HG03354 (cell line): ENCODE results near the gene NUFIP1.
"Not testable (repeated sequence)": the region's sequence is repeated elsewhere in the genome, so short reads cannot be mapped to it uniquely, and the experiment has no call there.

ENCODE experiments used
- ATAC-seq: cut with Tn5 transposase; IDR thresholded peaks from one replicate; pipeline ENCODE4 v1.9.1; 2021; ENCODE audit warnings: mild to moderate bottlenecking; ENCODE audit not compliant: unreplicated experiment, poor library complexity, severe bottlenecking

The NUFIP1 gene

DNA sequence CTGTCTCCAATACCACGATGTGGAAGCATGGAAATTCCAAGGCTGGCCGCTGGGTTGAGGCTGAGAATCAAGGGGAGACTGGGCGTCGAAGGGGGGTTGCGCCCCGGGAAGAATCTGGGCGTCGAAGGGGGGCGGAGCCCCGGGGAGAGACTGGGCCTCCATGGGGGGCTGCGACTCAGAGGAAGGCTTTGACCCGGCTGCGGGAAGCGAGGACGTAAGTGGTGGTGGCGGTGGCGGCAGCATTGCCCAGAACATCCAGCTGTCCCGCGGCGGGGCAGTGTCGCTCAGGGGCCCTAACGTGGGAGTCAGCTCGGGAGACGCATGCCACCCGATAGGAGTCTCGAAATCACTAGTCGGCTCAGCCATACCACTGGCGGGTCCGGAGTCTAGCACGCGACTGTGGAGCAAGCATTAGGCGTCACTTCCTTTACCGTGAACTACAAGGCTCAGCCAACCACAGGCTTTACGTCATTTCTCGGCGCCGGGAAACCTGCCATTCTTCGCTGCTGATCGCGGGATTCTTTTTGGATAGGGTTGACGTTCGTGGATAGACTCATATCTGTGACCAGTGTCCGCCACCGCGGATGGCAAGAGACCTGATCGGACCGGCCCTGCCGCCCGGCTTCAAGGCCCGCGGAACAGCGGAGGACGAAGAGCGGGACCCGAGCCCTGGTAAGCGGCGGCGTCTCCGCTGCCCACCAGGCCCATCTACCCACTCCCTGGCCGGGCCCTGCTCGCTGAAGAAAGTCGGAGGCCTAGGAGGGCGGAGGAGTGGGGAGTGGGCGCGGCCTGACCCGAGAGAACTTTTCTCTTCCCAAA is at the start of gene NUFIP1, which contains the start of gene GPALPP1:
TSS of gene NUFIP1 (minus strand) at position 401 of the 819 bp plus-strand sequence. CDS start at position 366, 35 bp downstream.
TSS of gene GPALPP1 (plus strand) at position 468 of the 819 bp plus-strand sequence. CDS start at position 585, 117 bp downstream.
- peak; percentile 99 for ATAC-seq

DNA sequence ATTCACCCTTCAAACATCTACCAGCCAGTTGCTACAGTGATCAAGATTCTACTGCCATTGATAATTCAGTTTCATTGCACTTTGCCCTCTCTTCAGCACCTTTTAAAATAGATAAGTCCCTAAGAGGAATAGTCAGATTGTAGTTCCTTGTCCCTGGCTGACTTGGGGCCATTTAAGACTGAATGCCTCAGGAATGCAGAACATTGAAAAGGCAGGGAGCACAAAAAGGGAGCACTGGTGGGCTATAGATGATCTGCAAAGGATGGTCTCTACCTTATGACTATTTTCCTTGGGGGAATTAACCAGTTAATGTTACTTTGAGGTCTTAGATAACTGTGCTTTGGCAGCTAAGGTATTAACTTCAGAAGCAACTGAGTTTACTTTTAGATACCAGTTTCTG is 46.9 kb upstream of the NUFIP1 start:
- no peak for ATAC-seq

DNA sequence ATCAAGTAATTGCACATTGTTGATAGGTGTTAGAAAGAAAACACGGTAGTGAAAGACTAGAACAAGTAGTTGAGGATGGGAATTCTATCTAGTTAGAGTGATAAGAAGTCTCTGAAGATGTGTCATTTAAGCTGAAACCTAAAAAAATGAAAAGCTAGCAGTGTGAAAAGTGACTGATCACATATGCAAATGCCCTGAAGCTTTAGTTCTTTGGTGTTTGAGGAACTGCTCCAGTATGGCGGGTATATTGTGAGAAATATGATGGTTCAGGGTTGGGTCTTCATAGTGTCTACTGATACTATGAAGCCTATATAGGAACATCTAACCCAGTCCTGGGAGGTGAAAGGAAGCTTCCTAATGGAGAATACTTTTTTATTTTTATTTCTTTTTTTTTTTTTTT is 45.1 kb upstream of the NUFIP1 start:
- no peak for ATAC-seq

- no peak for ATAC-seq
Measured at GRCh38 chr13:45024847-45025246, 35.6 kb upstream of the NUFIP1 start.

DNA sequence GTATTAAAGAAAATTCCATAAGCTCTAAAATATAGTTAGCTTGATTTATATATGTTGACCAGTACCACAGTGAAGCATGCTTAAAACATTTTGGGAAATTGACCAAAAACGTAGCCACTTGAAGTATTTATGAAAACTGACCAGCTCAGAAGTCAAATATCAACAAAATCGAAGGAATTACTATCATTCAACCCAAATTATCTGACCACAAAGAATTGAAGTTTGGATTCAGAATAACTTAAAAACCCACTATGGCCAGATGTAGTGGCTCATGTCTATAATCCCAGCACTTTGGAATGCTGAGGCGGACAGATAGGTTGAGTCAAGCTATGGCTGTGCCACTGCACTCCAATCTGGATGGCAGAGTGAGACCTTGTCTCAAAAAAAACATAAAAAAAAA is 32.0 kb upstream of the NUFIP1 start:
- ATAC-seq = no peak

DNA sequence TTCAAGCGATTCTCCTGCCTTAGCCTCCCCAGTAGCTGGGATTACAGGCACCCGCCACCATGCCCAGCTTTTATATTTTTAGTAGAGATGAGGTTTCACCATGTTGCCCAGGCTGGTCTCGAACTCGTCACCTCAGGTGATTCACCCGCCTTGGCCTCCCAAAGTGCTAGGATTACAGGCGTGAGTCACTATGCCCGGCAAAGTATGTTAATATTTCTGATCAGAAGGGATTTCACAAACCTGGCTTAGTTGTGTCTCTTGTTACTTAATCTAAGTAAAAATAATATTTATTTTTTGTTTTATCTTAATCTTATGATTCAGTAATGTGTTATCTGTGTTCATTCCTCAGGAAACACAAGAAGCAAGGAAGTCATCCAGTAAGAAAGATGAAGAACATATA is 30.7 kb upstream of the NUFIP1 start:
- not testable (repeated sequence) for ATAC-seq

- ATAC-seq = no peak
Measured at GRCh38 chr13:45016792-45017425, 27.6 kb upstream of the NUFIP1 start.

DNA sequence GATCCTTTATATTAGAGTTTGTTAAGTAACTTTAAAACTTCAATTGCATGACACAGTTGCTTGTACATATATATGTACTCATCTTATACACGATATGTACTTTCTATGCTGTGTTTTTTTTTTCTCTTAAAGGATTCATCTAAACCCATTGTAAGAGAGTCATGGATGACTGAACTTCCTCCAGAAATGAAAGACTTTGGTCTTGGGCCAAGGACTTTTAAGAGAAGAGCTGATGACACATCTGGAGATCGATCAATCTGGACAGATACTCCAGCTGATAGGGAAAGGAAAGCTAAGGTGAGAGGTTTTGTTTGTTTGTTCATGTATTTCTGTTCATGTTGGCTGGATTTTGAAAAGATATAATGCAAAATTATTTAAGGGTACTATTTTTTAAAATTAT is 26.0 kb upstream of the NUFIP1 start:
- no peak for ATAC-seq

DNA sequence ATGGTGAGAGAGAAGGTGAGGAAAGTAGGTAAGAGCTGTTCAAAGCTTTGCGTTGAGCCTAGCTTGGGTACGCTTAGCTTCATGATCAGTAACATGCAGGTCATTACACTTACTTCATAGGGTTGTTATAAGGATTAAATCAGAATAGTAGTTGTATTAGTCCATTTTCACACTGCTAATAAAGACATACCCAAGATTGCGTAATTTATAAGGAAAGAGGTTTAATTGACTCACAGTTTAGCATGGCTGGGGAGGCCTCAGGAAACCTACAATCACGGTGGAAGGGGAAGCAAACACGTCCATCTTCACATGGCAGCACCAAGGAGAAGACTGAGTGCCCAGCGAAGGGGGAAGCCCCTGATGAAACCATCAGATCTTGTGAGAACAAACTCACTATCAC is 21.9 kb upstream of the NUFIP1 start:
- ATAC-seq = no peak

- no peak for ATAC-seq
Measured at GRCh38 chr13:45007823-45008222, 18.6 kb upstream of the NUFIP1 start.

- ATAC-seq = no peak
Measured at GRCh38 chr13:45007225-45007624, 18.0 kb upstream of the NUFIP1 start.

DNA sequence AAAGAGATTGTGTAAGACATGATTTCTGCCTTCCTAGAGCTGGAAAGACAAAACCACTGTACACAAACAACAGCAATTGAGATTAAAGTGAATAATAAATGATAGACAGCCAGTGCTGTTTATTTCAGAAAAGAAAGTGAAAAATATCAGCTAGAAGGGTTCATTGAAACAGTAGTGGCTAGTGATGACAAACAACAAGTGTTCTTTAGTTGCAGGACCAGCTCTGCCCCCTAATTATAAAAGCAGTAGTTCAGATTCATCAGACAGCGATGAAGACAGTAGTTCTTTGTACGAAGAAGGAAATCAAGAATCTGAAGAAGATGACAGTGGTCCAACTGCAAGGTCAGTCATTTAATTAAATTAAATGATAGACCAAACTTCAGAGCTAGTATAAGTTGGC is 14.8 kb upstream of the NUFIP1 start:
- no peak for ATAC-seq

- ATAC-seq = no peak
Measured at GRCh38 chr13:45003417-45003816, 14.1 kb upstream of the NUFIP1 start.

- peak; percentile 6 for ATAC-seq
Measured at GRCh38 chr13:44989941-44990340, 670 bp upstream of the NUFIP1 start.

GRCh38 chr13:44978328-44978727 is 10.9 kb downstream of the NUFIP1 start:
- no peak for ATAC-seq

DNA sequence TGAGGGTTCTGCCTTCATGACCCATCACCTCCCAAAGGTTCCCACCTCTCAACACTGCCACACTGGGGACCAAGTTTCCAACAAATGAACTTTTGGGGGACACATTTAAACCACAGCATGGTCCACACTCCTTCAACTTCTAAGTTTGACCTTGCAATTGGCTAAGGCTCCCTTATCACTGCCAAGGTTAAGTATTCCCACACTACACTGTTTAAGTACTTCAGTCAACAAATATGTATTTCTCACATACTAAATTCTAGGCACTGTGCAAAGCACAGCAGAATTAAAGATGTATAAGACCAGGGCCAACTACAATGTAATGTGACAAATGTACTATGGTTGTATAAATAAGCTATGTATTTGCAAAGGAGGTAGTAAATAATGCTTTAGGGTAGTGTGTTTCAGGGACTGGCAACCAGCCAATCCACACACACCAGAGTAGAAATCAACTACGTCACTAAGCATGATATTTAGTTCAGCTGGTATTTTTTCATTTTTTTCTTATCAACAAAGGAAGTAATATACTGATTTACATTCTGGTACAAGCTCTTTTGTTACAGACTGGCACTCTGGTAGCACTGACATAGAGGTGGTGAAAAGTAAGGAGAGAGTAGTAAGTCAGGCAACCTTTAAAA is 12.2 kb downstream of the NUFIP1 start:
- no peak for ATAC-seq

DNA sequence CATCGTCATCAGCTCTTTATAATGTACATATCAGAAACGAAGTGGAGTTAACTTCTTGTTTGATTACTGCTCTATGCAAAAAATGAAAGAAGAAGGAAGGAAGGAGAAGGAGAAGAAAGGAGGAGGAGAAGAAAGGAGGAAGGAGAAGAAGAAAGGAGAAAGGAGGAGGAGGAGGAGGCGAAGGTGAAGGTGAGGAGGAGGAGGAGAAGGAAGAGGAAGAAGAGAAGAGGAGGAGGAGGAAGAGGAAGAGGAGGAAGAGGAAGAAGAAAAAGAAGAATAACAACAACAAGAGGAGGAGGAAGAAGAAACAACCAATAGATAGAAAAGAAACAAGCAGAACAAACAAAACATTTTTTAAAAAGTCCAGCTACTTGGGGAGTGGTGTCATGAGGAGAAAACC is 13.1 kb downstream of the NUFIP1 start:
- no peak for ATAC-seq

- ATAC-seq = peak; percentile 72
Measured at GRCh38 chr13:44974056-44974793, 15.0 kb downstream of the NUFIP1 start.

GRCh38 chr13:44972956-44973581 is 16.2 kb downstream of the NUFIP1 start:
- no peak for ATAC-seq
